ENCODE data around the gene ERC1.
"Not testable (repeated sequence)": the region's sequence is repeated elsewhere in the genome, so short reads cannot be mapped to it uniquely, and the experiment has no call there.

ERC1 gene

DNA sequence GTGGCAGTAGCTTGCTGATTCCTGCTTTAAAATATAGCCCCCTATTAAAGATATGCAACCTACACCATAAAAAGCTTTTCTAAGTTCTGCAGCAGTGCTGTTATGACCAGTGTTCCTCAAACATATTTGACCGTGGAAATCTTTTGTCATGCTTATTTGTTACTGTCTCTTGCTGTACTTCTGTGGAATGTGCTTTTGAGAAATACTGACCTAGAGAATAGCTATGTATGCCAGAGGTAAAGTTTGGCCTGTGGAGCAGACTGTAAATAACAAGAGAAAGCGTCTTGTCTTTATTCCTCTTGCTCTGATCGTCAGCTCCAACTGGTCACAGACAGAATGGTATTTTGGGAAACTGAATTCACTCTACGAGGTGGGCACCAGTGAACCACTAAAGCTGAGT, 364.4 kb downstream of the ERC1 start:
- no peak overlapping the region for H3K4me3 ChIP-seq (ENCODE audit: low read depth, low read length)
- no peaks in the 10 kb centered on the region for H3K27me3 ChIP-seq (ENCODE audit: insufficient read depth, low read depth, severe bottlenecking)
- TF ChIP-seq, protein P1, sequence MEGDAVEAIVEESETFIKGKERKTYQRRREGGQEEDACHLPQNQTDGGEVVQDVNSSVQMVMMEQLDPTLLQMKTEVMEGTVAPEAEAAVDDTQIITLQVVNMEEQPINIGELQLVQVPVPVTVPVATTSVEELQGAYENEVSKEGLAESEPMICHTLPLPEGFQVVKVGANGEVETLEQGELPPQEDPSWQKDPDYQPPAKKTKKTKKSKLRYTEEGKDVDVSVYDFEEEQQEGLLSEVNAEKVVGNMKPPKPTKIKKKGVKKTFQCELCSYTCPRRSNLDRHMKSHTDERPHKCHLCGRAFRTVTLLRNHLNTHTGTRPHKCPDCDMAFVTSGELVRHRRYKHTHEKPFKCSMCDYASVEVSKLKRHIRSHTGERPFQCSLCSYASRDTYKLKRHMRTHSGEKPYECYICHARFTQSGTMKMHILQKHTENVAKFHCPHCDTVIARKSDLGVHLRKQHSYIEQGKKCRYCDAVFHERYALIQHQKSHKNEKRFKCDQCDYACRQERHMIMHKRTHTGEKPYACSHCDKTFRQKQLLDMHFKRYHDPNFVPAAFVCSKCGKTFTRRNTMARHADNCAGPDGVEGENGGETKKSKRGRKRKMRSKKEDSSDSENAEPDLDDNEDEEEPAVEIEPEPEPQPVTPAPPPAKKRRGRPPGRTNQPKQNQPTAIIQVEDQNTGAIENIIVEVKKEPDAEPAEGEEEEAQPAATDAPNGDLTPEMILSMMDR (IDR thresholded peaks at IDR 0.05; ENCODE audit: low read depth, low read length): no peak
- no peaks in the 10 kb centered on the region for H3K36me3 ChIP-seq
- DNase-seq: no peak
- H3K27ac ChIP-seq: no peak overlapping the region
- H3K9me3 ChIP-seq (ENCODE audit: severe bottlenecking): no peaks in the 10 kb centered on the region

DNA sequence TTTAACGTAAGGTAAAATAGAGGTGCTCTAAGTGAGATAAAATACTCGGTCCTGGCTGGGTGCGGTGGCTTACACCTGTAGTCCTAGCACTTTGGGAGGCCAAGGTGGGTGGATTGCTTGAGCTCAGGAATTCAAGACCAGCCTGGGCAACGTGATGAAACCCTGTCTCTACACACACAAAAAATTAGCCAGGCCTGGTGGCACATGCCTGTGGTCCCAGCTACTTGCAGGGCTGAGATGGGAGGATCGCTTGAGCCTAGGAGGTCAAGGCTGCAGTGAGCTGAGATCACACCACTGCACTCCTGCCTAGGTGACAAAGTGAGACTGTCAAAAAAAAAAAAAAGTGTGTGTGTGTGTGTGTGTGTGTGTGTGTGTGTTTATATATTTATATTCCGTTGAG, 364.8 kb downstream of the ERC1 start:
- H3K27ac ChIP-seq; H3K9me3 ChIP-seq (ENCODE audit: severe bottlenecking): not testable (repeated sequence)

DNA sequence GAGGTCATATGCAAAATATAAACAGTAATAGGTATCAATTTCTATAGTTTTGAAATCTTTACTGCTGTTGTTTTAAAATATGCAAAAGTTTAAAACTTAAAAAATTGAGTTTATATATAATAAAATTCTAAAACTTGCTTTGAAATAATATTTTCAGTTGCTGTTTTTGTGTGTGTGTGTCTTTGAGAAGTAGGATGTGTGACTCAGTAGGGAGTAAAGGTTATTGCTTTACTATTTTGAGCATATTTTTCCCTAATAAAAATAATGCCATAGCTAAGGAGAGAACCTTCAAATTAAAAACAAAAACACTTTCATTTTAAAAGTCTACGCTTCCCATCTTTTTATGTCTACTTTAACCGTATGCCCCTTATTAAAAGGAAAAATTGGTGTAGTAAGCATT, 365.3 kb downstream of the ERC1 start:
- no peak overlapping the region for H3K4me3 ChIP-seq (ENCODE audit: low read depth, low read length)
- no peak for DNase-seq
- H3K9me3 ChIP-seq (ENCODE audit: severe bottlenecking): no peaks in the 10 kb centered on the region
- TF ChIP-seq, protein P1 (IDR thresholded peaks at IDR 0.05; ENCODE audit: low read depth, low read length): no peak
- no peaks in the 10 kb centered on the region for H3K27me3 ChIP-seq (ENCODE audit: insufficient read depth, low read depth, severe bottlenecking)
- no peak overlapping the region for H3K27ac ChIP-seq
- no peaks in the 10 kb centered on the region for H3K36me3 ChIP-seq

More for the DNA sequence above, 364.8 kb downstream of the ERC1 start:
- H3K36me3 ChIP-seq; H3K27me3 ChIP-seq (ENCODE audit: insufficient read depth, low read depth, severe bottlenecking); H3K4me3 ChIP-seq (ENCODE audit: low read depth, low read length); DNase-seq: not testable (repeated sequence)

GRCh38 chr12:1357171-1357570, 366.1 kb downstream of the ERC1 start:
- TF ChIP-seq, protein P1 (IDR thresholded peaks at IDR 0.05; ENCODE audit: low read depth, low read length): no peak
- Histone ChIP-seq H3K36me3 (no peaks in the 10 kb centered on the region), H3K4me3 (ENCODE audit: low read depth, low read length) (no peak overlapping the region), H3K9me3 (ENCODE audit: severe bottlenecking) (no peaks in the 10 kb centered on the region), H3K27me3 (ENCODE audit: insufficient read depth, low read depth, severe bottlenecking) (no peaks in the 10 kb centered on the region), H3K27ac (no peak overlapping the region)
- no peak for DNase-seq

- no peak overlapping the region for H3K27ac ChIP-seq
- peak; percentile 53 for DNase-seq
- H3K36me3 ChIP-seq: no peaks in the 10 kb centered on the region
- H3K27me3 ChIP-seq (ENCODE audit: insufficient read depth, low read depth, severe bottlenecking): no peaks in the 10 kb centered on the region
- H3K4me3 ChIP-seq (ENCODE audit: low read depth, low read length): peak overlapping the region; percentile 31
- H3K9me3 ChIP-seq (ENCODE audit: severe bottlenecking): no peaks in the 10 kb centered on the region
- TF ChIP-seq, protein P1 (IDR thresholded peaks at IDR 0.05; ENCODE audit: low read depth, low read length): no peak
Observed at GRCh38 chr12:1357711-1358110, 366.7 kb downstream of the ERC1 start.

DNA sequence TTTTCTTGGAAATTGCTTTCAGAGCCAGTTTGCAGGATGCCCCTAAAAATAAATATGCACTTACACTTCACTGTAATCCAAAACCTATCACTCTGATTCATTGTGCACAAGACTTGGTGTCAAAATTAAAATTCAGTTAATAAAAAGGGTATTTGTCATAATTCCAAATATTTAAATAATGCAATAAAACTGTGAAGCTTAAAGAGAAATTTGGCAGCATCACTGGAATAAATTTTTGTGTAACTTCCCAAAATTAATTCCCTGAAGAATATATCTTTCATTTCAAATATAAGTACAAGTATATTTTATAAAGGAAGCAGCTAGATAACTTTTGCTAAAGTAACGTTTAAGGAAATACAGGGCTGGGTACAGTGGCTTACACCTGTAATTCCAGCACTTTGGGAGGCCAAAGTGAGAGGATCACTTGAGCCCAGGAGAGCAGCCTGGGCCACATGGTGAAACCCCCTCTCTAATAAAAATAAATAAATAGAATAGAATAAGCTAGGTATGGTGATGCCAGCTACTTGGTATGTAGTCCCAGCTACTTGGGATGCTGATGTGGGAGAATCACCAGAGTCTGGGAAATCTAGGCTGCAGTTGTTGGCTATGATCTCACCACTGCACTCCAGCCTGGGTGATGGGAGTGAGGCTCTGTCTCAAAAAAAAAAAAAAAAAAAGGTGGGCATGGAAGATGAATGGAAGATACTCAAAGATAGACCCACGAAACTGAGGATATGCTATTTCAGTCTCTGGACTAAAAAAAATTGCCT, 369.6 kb downstream of the ERC1 start:
- Histone ChIP-seq H3K27ac (no peak overlapping the region), H3K9me3 (ENCODE audit: severe bottlenecking) (no peaks in the 10 kb centered on the region), H3K4me3 (ENCODE audit: low read depth, low read length) (no peak overlapping the region), H3K27me3 (ENCODE audit: insufficient read depth, low read depth, severe bottlenecking) (no peaks in the 10 kb centered on the region), H3K36me3 (no peaks in the 10 kb centered on the region; the same call in 1 of the 2 replicates)
- TF ChIP-seq, protein P1 (IDR thresholded peaks at IDR 0.05; ENCODE audit: low read depth, low read length): no peak
- no peak for DNase-seq

Data from WERI-Rb-1 (cell line).